ENCODE data around the gene YIPF2. TPM values are rescaled to one million over a fixed set of nuclear protein-coding genes. Genes with fewer than 3 reads are reported as not detected.

YIPF2 gene
- total and polyA plus RNA-seq, 10 of the 15 experiments (the other 5 are each of a cell fraction or from before 2014, with no cell fraction given): 0.92 to 38.9 (median 17.6) TPM

DNA sequence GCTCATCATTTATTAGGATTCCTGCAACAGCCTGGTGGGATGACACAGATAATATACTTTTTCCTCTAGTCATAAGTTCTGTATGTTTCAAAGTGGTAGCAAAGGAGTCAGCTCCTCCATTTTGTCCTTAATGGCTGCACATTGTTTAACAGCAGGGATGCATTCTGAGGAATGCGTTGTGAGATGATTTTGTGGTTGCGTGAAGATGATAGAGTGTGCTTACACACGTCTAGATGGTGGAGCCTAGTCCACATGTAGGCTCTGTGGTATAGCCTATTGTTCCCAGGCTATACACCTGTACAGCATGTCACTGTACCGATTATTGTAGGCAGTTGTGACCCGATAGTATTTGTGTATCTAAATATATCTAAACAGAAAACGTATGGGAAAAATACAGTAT lies 37.0 kb upstream of the YIPF2 start:
- no peak for TF ChIP-seq KLF5 (IDR thresholded peaks at IDR 0.05; ENCODE audit: partially characterized antibody)
- TF ChIP-seq SMC3 (IDR thresholded peaks at IDR 0.05; ENCODE audit: borderline replicate concordance, low read length): no peak
- no peak for TF ChIP-seq SREBF1 (IDR thresholded peaks at IDR 0.05; ENCODE audit: low read length)
- TF ChIP-seq, protein P1, sequence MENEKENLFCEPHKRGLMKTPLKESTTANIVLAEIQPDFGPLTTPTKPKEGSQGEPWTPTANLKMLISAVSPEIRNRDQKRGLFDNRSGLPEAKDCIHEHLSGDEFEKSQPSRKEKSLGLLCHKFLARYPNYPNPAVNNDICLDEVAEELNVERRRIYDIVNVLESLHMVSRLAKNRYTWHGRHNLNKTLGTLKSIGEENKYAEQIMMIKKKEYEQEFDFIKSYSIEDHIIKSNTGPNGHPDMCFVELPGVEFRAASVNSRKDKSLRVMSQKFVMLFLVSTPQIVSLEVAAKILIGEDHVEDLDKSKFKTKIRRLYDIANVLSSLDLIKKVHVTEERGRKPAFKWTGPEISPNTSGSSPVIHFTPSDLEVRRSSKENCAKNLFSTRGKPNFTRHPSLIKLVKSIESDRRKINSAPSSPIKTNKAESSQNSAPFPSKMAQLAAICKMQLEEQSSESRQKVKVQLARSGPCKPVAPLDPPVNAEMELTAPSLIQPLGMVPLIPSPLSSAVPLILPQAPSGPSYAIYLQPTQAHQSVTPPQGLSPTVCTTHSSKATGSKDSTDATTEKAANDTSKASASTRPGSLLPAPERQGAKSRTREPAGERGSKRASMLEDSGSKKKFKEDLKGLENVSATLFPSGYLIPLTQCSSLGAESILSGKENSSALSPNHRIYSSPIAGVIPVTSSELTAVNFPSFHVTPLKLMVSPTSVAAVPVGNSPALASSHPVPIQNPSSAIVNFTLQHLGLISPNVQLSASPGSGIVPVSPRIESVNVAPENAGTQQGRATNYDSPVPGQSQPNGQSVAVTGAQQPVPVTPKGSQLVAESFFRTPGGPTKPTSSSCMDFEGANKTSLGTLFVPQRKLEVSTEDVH (IDR thresholded peaks at IDR 0.05; ENCODE audit: low read depth, partially characterized antibody): no peak
- no peak for TF ChIP-seq MAX (IDR thresholded peaks at IDR 0.05; ENCODE audit: low read depth, low read length)
- TF ChIP-seq MYC (IDR thresholded peaks at IDR 0.05; ENCODE audit: insufficient read depth, insufficient read length, insufficient replicate concordance, low read length, severe bottlenecking): no peak
- no peak for TF ChIP-seq SP1 (IDR thresholded peaks at IDR 0.05; ENCODE audit: low read depth, low read length)
- no peak for TF ChIP-seq HCFC1 (IDR thresholded peaks at IDR 0.05; ENCODE audit: low read length)
- no peak for TF ChIP-seq ZBTB33 (IDR thresholded peaks at IDR 0.05)
- 66% methylated on average over 6 of the region's 6 CpGs for WGBS (ENCODE audit: insufficient coverage, insufficient replicate concordance, low lambda C conversion rate, missing lambda C conversion rate)
- no peak overlapping the region for H3K9ac ChIP-seq (ENCODE audit: control insufficient read depth, insufficient read depth, low read length)
- FAIRE-seq (no peak), ATAC-seq (no peak), DNase-seq (ENCODE audit: low read depth, low spot score) (no peak)
- no peaks in the 10 kb centered on the region for H3K27me3 ChIP-seq (replicated peaks in 1 of 2; ENCODE audit: control insufficient read depth in 2 of 2, insufficient read depth in 2 of 2, low read length in 1 of 2)
- H3K4me1 ChIP-seq (ENCODE audit: control insufficient read depth, insufficient read depth, low read length): peaks cover 41% of the 10 kb centered on the region
- RAD21 ChIA-PET (ENCODE audit: unreplicated experiment): interaction anchor here (0.8 to 1.4 kb wide), 3 partner anchors 11 to 20 kb away, joined by 4 to 6 read pairs (median 5); no protein-coding TSS in a partner anchor
- no peak overlapping the region for H2AFZ ChIP-seq (ENCODE audit: control insufficient read depth, low read depth, low read length)
- H3K27ac ChIP-seq (ENCODE audit: control insufficient read depth, insufficient read depth): no peak overlapping the region
- peaks cover 4% of the 10 kb centered on the region; the same call in 1 of the 2 replicates for H4K20me1 ChIP-seq (ENCODE audit: control insufficient read depth, insufficient read depth)
- SMC1A ChIA-PET (ENCODE audit: uncharacterized antibody, unreplicated experiment): interaction anchor here (0.7 to 3.1 kb wide), 8 partner anchors 9 to 29 kb away, joined by 3 to 10 read pairs (median 4); no protein-coding TSS in a partner anchor
- H3K4me2 ChIP-seq (ENCODE audit: control insufficient read depth, insufficient read depth): peak overlapping the region; percentile 85; the same call in 1 of the 2 replicates
- intact Hi-C loops (cut with micrococcal nuclease; ENCODE audit: unreplicated experiment) (no loop called here), in situ Hi-C loops (cut with MboI) (no loop called here)
- CTCF ChIA-PET: interaction anchor here (0.7 to 0.9 kb wide), 2 partner anchors 11 to 26 kb away, joined by 3 to 4 read pairs; no protein-coding TSS in a partner anchor
- H3K36me3 ChIP-seq (ENCODE audit: control insufficient read depth in 2 of 2, insufficient read depth in 2 of 2, low read length in 1 of 2): no peaks in the 10 kb centered on the region
- POLR2A ChIA-PET: interaction anchor here (1.0 to 1.4 kb wide), 3 partner anchors 14 to 123 kb away, joined by 3 to 4 read pairs (median 3); partner anchors contain the start of gene LDLR
- H3K4me3 ChIP-seq: no peak overlapping the region; the same call in 1 of the 2 replicates
- H3K9me3 ChIP-seq (replicated peaks; ENCODE audit: control insufficient read depth, insufficient read depth, low read length): no peaks in the 10 kb centered on the region
- peaks cover 90% of the 10 kb centered on the region for H3K79me2 ChIP-seq (ENCODE audit: control insufficient read depth, insufficient read depth, low read length)
- no TSS peak for BruUV-seq (replicated peaks)
